HG03575 (cell line): ENCODE results near the gene NRARP.

Experiments
- ATAC-seq: cut with Tn5 transposase; IDR thresholded peaks from one replicate; pipeline ENCODE4 v1.9.1; 2021; ENCODE audit not compliant: unreplicated experiment, insufficient number of reproducible peaks, low FRiP score; ENCODE audit errors: extremely low read depth

Gene NRARP

GRCh38 chr9:137281345-137282116, 20.5 kb downstream of the NRARP start:
- ATAC-seq = no peak

GRCh38 chr9:137280474-137281344, 21.4 kb downstream of the NRARP start:
- no peak for ATAC-seq

- no peak for ATAC-seq
These were observed 22.2 kb downstream of the NRARP start for GRCh38 chr9:137279741-137280473.

GRCh38 chr9:137278721-137279711, 23.1 kb downstream of the NRARP start:
- ATAC-seq = no peak

- no peak for ATAC-seq
These were observed 23.9 kb downstream of the NRARP start for GRCh38 chr9:137278061-137278701.

- ATAC-seq = no peak
These were observed 24.6 kb downstream of the NRARP start, which contains the start of gene TOR4A for GRCh38 chr9:137277329-137278041. TSS of gene TOR4A (plus strand) at chr9:137277726. CDS start at chr9:137278690, 964 bp downstream.

GRCh38 chr9:137276473-137277328, 25.4 kb downstream of the NRARP start:
- ATAC-seq = no peak

GRCh38 chr9:137275588-137276472, 26.2 kb downstream of the NRARP start:
- ATAC-seq = no peak

GRCh38 chr9:137275203-137275587, 26.9 kb downstream of the NRARP start:
- ATAC-seq = no peak

- no peak for ATAC-seq
These were observed 28.3 kb downstream of the NRARP start for GRCh38 chr9:137273611-137274320.

- ATAC-seq = no peak
These were observed 29.0 kb downstream of the NRARP start for GRCh38 chr9:137273095-137273490.

- no peak for ATAC-seq
These were observed 29.6 kb downstream of the NRARP start for GRCh38 chr9:137272241-137273094.

GRCh38 chr9:137271696-137272076, 30.4 kb downstream of the NRARP start:
- ATAC-seq = no peak
